Hematopoietic multipotent progenitor cell treated with erythropoietin and hydrocortisone succinate and interleukin-3 and kit ligand, for 8 days (in vitro differentiated cells): Measurements from ENCODE around the gene BAD.
"Not testable (repeated sequence)": the region's sequence is repeated elsewhere in the genome, so short reads cannot be mapped to it uniquely, and the experiment has no call there.

ENCODE experiments used
- DNase-seq: peaks from one replicate; pipeline ENCODE4 v3.0.0-alpha.2; 2015

Gene BAD

GRCh38 chr11:64314805-64315561, 30.5 kb upstream of the BAD start:
- DNase-seq: no peak

- DNase-seq: no peak
Measured at GRCh38 chr11:64314146-64314804, 29.8 kb upstream of the BAD start.

GRCh38 chr11:64313491-64314145, 29.2 kb upstream of the BAD start:
- no peak for DNase-seq

- DNase-seq: no peak
Measured at GRCh38 chr11:64312947-64313346, 28.5 kb upstream of the BAD start.

- DNase-seq: not testable (repeated sequence)
Measured at GRCh38 chr11:64307795-64308194, 23.3 kb upstream of the BAD start.

- no peak for DNase-seq
Measured at GRCh38 chr11:64306876-64307622, 22.6 kb upstream of the BAD start.

GRCh38 chr11:64306563-64306875, 22.1 kb upstream of the BAD start:
- DNase-seq: no peak

- DNase-seq: peak; percentile 87
Measured at GRCh38 chr11:64305691-64306562, 21.5 kb upstream of the BAD start.

- DNase-seq: peak; percentile 98
Measured at GRCh38 chr11:64305075-64305690, 20.7 kb upstream of the BAD start, which contains the start of gene ESRRA. ESRRA (plus strand) TSS chr11:64305524; CDS start chr11:64307180, 1,656 bp downstream.

- DNase-seq: peak; percentile 94
Measured at GRCh38 chr11:64304316-64305072, 20.0 kb upstream of the BAD start.

GRCh38 chr11:64304032-64304315, 19.5 kb upstream of the BAD start:
- DNase-seq: no peak

- DNase-seq: no peak
Measured at GRCh38 chr11:64303109-64304031, 18.9 kb upstream of the BAD start.

- no peak for DNase-seq
Measured at GRCh38 chr11:64299847-64300648, 15.6 kb upstream of the BAD start, which contains the start of gene CATSPERZ. CATSPERZ (plus strand) TSS chr11:64300358; CDS start chr11:64300411, 53 bp downstream.

- DNase-seq: no peak
Measured at GRCh38 chr11:64298966-64299846, 14.7 kb upstream of the BAD start.

GRCh38 chr11:64297699-64298358, 13.4 kb upstream of the BAD start:
- peak; percentile 43 for DNase-seq

GRCh38 chr11:64296830-64297698, 12.6 kb upstream of the BAD start:
- no peak for DNase-seq
